Hematopoietic multipotent progenitor cell treated with erythropoietin and hydrocortisone succinate and interleukin-3 and kit ligand, for 17 days (in vitro differentiated cells): Measurements from ENCODE around the gene MUC3A.

Experiments used
- DNase-seq: peaks from one replicate; pipeline ENCODE4 v3.0.0-alpha.2; 2015; ENCODE audit warnings: low spot score

The MUC3A gene

DNA sequence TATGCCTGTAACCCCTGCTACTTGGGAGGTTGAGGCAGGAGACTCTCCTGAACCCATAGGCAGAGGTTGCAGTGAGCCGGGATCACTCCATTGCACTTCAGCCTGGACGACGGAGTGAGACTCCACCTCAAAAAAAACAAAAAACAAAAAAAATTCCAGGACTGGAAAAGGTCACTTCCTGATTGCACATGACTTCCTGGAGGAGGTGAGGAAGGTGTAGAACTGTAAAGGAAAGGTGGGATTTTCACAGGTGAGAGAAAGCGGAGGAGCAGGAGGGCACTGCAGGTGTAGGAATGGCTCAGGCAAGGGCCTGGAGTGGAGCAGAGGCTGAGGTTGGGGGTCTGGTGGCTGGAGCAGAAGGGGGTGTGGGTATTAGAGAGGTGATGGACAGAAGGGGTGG is 3.2 kb upstream of the MUC3A start:
- no peak for DNase-seq

DNA sequence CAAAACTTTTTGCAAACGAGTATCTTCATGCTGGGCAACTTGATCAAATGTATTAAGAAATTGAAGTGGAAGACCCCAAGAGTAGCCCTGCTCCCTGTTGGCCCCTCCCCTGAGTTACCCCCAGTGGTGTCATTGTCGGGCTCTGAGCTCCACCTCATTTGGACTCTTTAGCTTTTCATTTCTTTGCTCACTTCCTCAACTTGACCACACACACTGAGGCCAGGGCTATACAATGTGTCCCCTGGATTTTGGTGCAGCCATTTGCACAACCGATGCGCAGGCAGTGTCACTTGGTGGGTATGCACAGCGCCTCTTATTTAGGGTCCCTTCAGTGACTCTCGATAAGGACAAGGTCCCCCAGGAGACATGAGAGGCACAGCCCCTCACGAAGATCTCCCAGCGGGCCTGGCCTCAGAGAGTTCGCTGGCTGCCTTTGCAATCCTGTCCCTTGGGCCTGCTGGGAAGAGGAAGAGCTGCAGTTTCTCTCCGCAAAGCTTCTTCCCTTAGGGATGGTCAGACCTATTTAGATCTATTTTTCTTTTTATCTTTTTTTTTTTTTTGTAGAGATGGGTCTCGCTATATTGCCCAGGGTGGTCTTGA is 2.5 kb upstream of the MUC3A start:
- DNase-seq, result no peak

DNA sequence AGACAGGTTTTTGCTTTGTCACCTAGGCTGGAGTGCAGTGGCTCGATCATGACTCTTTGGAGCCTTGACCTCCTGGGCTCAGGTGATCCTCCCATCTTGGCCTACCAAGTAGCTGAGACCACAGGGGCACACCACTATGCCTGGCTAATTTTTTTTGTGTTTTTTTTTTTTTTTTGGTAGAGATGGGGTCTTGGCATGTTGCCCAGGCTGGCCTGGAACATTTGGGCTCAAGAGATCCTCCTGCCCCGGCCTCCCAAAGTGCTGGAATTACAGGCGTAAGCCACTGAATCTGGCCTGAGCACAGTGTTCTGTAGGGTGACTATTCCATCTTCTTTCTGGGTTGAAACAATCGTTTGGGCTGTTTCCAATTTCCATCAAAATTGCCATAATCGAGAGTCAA is 1.5 kb upstream of the MUC3A start:
- no peak for DNase-seq

DNA sequence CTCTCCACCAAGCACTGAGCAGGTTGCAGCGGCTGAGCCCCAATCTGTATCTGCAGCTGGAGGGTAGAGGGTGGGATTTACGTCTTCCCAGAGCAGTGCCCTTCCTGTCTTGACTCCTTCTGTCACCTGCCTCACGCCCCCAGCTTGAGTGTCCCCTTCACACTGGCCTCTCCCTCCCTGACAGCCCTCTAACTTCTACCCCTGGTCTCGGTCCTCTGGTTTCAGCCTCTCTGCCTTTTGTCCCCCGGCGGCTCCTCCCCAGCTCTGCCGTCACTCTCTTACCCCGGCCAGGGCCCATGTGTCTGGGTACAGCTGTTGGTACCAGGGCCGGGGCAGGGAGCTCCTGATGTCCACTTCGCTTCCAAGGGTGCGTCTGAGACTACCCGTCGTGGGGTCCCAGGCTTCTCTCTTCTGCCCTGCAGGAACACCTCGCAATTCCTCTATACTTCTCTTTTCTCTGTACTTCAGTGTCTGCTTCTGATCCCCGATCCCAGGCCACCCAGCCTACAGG is 654 bp downstream of the MUC3A start:
- no peak for DNase-seq

DNA sequence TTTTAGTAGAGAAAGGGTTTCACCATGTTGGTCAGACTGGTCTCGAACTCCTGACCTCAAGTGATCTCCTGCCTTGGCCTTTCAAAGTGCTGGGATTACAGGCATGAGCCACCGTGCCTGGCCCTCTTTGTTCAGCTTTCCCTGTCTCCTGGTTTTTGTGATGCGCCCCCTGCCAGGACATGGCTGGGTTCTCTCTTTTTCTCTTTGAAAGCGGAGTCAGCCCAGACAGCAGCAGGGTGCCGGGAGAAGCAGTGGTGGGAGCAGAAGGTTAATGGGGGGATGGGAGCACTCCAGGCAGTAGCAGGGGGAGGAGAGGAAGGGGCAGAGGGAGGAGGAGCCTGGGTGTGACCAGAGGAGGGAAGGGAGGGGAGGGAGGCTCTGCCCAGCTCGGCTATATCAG is 1.8 kb downstream of the MUC3A start:
- no peak for DNase-seq

DNA sequence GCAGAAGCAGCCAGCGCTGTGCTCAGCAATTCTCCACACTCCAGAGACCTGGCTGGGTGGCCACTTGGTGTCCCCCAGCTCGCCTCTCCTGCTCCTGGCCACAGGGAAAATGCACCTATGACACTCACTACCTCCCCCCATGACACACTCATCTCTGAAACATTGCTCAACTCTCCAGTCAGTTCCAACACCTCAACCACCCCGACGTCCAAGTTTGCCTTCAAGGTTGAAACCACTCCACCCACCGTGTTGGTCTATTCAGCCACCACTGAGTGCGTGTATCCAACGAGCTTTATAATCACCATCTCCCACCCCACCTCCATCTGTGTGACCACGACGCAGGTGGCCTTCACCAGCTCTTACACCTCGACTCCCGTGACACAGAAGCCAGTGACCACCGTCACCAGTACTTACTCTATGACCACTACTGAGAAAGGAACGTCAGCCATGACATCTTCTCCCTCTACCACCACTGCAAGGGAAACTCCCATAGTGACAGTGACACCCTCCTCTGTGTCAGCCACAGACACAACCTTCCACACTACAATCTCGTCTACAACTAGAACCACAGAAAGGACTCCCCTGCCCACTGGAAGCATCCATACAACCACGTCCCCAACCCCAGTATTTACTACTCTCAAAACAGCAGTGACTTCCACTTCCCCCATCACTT is 2.7 kb downstream of the MUC3A start:
- DNase-seq, result no peak

DNA sequence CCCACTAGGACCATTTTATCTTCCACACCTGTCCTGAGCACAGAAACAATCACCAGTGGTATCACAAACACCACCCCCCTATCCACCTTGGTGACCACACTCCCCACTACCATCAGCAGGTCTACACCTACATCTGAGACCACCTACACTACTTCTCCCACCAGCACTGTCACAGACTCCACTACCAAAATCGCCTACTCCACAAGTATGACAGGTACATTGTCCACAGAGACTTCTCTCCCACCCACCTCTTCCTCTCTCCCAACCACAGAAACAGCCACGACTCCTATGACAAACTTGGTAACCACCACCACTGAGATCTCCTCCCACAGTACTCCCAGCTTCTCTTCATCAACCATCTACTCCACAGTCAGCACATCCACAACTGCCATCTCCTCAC is 3.3 kb downstream of the MUC3A start:
- DNase-seq, result no peak

DNA sequence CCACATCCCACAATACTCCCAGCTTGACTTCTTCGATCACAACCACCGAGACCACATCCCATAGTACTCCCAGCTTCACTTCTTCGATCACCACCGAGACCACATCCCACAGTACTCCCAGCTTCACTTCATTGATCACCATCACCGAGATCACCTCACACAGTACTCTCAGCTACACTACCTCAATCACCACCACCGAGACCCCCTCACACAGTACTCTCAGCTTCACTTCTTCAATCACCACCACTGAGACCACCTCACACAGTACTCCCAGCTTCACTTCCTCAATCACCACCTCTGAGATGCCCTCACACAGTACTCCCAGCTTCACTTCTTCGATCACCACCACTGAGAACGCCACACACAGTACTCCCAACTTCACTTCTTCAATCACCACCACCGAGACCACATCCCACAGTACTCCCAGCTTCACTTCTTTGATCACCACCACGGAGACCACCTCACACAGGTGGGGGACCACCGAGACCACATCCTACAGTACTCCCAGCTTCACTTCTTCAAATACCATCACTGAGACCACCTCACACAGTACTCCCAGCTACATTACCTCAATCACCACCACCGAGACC is 8.6 kb downstream of the MUC3A start:
- DNase-seq, result peak; percentile 42

DNA sequence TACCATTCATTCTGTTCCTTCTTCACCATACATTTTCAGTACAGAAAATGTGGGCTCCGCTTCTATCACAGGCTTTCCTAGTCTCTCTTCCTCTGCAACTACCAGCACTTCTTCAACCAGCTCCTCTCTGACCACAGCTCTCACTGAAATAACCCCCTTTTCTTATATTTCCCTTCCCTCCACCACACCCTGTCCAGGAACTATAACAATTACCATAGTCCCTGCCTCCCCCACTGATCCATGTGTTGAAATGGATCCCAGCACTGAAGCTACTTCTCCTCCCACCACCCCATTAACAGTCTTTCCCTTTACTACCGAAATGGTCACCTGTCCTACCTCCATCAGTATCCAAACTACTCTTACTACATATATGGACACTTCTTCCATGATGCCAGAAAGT is 10.6 kb downstream of the MUC3A start:
- no peak for DNase-seq

DNA sequence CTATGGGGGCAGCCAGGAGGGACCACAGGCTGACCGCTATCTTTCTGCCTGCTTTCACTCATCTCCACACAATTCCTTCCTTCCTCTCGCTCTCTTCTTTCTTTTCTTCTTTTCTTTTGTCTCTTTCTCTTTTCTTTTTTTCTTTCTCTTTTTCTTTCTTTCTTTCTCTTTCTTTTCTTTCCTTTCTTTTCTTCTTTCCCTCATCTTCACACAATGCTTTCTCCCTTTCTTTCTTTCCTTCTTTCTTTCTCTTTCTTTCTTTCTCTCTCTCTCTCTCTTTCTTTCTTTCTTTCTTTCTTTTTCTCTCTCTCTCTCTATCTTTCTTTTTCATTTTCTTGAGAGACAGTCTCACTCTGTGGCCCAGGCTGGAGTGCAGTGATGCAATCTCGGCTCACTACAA is 13.2 kb downstream of the MUC3A start:
- DNase-seq, result no peak

DNA sequence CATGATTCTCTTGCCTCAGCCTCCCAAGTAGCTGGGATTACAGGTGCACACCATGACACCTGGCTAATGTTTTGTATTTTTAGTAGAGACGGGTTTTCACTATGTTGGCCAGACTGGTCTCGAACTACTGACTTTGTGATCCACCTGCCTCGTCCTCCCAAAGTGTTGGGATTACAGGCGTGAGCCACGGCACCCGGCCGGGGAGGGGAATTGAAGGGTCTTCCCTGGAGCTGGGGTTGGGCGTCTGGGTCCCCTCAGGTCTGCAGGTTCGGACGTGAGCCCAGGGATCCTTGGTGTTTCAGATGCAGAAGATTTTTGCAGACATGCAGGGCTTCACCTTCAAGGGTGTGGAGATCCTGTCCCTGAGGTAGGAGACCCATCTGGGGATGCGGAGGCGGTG is 14.1 kb downstream of the MUC3A start:
- no peak for DNase-seq

DNA sequence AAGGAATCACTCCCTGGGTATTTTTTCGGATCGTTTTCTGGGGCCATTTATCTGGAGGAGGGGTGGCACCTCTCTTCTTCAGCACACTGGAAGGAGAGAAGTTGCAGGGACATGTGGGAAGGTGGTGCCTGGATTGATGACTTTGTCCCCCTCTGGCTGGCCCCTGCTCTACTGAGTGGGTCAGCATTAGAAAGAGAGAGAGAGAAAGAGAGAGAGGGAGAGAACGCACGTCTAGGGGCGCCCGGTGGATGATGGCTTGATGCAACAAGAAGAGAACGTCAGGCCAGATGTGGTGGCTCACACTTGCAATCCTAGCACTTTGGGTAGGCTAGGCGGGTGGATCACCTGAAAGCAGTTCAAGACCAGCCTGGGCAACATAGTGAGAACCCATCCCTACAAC is 14.5 kb downstream of the MUC3A start:
- DNase-seq, result no peak

DNA sequence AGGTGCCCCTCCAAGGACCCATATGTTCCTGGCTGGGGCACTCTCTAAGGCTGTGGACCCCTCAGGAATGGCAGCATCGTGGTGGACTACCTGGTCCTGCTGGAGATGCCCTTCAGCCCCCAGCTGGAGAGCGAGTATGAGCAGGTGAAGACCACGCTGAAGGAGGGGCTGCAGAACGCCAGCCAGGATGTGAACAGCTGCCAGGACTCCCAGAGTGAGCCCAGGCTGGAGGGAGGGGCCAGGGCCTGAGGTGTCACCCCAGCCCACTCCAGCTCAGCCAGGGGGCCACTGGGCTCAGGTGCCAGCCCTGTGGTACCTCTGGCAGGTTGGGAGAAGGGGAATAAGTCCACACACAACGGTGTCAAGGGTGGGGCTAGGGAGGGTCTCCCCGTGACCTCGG is 15.3 kb downstream of the MUC3A start:
- DNase-seq, result no peak

DNA sequence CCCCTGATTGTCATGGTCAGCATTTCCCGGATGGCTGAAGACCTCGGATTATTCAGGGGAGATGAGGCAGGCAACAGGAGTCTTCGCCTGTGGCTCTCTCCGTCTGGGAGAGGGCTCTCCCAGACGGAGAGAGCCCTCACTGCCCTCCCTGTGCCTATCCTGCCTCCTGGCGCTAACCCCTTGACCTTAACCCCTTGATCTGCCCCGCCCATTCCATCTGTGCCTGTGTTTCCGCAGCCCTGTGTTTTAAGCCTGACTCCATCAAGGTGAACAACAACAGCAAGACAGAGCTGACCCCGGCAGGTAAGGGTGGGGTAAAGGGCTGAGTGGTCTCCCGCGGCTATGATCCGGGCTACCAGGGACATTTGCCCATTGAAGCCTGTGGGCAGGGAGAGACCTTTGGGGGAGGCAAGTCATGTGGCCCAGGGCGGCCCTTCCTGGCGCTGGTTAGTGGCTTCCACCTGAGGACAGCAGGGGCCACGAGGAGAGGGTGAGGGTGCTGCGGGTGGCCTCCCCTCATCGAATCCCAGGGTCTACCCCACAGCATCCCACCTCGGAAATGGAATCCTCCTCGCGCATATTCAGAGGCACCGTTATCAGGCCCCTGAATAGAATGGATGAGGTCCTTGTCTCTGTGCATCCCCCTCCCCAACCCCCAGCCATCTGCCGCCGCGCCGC is 15.8 kb downstream of the MUC3A start:
- DNase-seq, result no peak

DNA sequence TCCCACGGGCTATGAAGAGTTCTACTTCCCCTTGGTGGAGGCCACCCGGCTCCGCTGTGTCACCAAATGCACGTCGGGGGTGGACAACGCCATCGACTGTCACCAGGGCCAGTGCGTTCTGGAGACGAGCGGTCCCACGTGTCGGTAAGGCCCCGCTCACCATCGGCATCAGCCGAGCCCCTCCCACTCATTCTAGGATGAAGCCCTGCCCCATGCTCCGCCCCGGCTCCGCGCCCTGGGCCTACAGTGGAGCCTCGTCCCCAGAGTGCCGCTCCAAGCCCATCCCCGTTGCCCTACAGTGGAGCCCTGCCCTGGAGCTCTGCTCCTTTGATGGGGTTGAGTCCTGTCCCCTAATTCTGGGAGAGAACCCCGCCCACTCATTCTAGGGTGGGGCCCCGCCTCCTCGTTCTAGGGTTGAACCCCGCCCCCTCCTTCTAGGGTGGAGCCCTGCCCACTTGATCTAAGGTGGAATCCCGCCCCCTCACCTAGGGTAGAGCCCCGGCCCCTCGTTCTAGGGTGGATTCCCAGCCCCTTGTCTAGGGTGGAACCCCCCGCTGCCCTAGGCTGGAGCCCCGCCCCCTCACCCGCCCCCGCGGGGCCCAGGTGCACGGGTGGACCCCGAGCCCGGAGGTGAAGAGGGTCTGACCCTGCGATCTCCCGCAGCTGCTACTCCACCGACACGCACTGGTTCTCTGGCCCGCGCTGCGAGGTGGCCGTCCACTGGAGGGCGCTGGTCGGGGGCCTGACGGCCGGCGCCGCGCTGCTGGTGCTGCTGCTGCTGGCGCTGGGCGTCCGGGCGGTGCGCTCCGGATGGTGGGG is 16.6 kb downstream of the MUC3A start:
- DNase-seq, result peak; percentile 45

DNA sequence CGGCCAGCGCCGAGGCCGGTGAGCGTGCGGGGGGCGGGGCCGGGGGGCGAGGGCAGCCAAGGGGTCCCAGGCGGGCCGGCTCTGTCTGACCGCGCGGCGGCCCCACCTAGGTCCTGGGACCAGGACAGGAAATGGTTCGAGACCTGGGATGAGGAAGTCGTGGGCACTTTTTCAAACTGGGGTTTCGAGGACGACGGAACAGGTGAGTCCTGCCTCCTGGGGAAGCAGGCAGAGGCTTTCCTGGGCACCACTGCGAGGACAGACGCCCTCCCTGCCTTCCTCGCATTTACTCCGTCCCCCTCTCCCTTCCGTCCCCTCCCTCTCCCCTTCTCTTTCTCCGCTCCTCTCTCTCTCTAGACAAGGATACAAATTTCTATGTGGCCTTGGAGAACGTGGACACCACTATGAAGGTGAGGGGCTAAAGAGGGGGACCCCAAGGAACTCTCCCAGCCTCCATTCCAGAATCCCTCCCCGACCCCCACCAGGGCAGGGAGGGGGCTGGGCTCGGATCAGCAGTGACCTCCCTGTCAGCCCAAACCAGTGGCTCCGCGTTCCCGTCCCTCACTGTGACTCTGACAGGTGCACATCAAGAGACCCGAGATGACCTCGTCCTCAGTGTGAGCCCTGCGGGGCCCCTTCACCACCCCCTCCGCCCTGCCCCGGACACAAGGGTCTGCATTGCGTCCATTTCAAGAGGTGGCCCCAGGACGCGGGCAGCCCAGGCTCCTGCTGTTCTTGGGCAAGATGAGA is 17.4 kb downstream of the MUC3A start:
- no peak for DNase-seq

DNA sequence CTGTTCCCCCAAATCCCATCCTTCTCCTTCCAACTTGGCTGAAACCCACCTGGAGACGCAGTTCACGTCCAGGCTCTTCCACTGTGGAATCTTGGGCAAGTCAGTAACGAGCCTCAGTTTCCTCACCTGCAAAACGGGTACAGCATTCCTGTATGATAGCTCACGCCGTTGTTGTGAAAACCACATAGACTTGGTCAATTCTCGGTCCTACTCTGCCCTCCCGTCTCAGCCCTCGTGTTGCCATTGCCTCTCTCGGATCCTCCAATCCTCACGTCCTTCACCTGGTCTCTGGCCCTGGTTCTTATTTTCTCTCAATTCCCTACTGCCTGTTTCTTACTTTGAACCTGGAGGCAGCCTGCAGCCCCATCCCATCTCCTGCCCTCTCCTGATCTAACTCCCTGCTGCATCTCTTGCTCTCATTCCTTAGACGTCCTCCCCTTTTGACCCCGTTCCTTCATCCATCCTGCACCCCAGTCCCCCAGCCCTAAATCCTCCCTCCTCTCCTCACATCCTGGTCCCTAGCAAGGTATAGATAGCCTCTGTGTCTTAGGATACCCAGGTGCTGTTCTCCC is 18.0 kb downstream of the MUC3A start:
- no peak for DNase-seq

DNA sequence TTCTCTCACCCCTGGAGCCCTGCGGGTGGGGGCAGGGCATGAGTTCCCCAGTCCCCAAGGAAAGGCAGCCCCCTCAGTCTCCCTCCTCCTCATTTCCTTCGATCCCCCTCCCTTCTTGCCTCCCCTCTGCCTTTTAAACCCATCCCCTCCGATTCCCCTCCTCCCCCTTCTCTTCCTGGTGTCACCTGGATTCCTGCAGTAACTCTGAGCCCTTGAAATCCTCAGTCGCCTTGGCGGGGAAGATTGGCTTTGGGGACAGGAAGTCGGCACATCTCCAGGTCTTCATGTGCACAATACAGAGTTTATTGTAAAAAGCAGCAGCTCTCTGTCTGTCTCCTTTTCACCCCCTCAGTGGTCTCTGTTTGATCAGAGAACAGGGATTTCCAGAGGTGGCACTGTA is 18.7 kb downstream of the MUC3A start:
- DNase-seq, result no peak

DNA sequence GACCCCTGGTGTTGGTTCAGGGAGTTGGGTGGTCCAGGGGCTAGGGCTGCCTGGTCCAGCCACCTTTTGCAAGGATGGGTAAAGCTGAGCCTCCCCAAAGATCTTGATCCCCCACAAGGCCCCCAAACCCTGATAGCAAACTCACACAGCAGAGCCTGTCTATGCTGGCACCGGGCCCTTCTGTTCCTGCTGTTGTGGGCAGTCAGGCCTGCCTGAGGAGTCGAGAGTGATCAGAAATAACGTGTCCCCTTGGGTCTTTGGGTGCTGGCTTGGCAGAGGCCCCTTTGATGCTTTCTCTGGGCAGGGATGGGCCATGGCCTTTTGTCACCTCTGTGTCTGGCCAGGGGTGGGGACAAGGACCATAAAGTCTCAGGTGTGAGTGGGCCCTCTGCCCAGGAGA is 19.3 kb downstream of the MUC3A start:
- DNase-seq, result no peak

DNA sequence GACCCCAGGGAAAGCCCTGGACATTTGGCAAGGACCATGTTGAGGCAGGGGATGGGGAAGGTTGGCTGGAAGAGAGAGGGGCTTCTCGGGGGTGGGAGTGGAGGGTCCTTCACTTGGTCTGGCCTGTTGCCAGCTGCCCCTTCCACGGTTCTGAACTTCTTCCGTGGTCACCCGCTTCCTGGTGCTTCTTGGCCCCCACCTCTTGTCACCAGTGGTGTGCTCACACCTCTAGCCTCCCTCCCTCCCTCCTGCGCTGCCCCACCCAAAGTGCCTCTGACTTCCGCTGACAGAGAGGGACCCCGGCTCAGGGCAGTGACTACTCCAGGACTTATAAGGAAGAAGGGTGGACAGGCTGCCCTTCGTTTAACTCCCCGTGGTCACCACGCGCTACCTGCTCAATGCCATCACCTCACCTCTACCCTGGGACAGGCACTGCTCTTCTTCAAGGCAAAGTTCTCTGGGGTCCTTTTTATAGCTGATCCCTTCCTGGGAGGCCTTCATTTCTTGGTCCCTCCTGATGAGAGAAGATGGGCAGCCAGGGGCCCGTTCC is 19.8 kb downstream of the MUC3A start, which contains the start of gene MUC12:
Gene MUC12, plus strand, starts transcription at position 500 of the 550 bp plus-strand sequence. CDS start 58 bp downstream, outside the sequence.
- no peak for DNase-seq
